ENCODE results near the gene SLC12A2. TPM values are rescaled to one million over a fixed set of nuclear protein-coding genes. Genes with fewer than 3 reads are reported as not detected.

Gene SLC12A2
- total and polyA plus RNA-seq, 2 donors (not counting 1 experiment from before 2014, with no cell fraction given) = 3.1 to 28.7 TPM

DNA sequence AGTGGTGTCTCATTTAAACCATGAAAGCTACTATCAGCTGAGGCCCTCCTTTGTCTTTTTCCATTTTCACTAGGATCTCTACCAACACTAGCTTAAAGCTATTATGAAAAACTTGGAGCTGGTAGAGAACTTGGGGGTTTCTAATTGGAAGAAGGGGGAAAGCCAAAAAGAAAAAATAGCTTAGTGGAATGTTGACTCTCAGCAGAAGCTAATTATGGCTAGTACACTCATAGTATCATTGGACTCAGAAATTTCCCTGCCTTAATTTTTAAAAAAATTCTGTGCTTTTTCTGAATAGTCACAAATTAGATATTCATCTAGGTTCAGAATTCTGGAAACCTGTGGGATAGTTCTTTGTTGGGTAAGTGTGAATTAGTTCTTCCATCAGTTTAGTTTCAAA is 8.0 kb downstream of the SLC12A2 start:
- H2AFZ ChIP-seq (ENCODE audit: insufficient read depth, low read depth, low read length, poor library complexity, severe bottlenecking) = no peak overlapping the region
- ATAC-seq (ENCODE audit: low read depth) = no peak
- intact Hi-C loops (cut with micrococcal nuclease) = no loop called here
- peaks cover 86% of the 10 kb centered on the region for H3K79me2 ChIP-seq (ENCODE audit: control insufficient read depth, insufficient read depth, low read length)
- POLR2A ChIA-PET = no interaction called here
- TF ChIP-seq EZH2 (IDR thresholded peaks at IDR 0.05; ENCODE audit: borderline replicate concordance, insufficient read depth, low read depth, low read length, poor library complexity, severe bottlenecking) (no peak), CTCF (IDR thresholded peaks at IDR 0.05) (no peak)
- no peak overlapping the region for H3K4me3 Mint-ChIP-seq
- peaks cover 47% of the 10 kb centered on the region for H3K4me1 Mint-ChIP-seq
- H3K27ac Mint-ChIP-seq = no peak overlapping the region
- DNase-seq = no peak
- H3K4me2 ChIP-seq (replicated peaks; ENCODE audit: low read depth, low read length, poor library complexity, severe bottlenecking) = no peak overlapping the region
- no peaks in the 10 kb centered on the region for H3K27me3 Mint-ChIP-seq
- peaks cover 0 to 1% (median 1%) of the 10 kb centered on the region in 3 donors for H3K9me3 ChIP-seq (ENCODE audit: control extremely low read depth in 1 of 3, control insufficient read depth in 2 of 3, insufficient read depth in 1 of 3, low read length in 2 of 3)
- CTCF ChIA-PET = no interaction called here
- H3K36me3 ChIP-seq (replicated peaks in 1 of 2; ENCODE audit: control extremely low read depth in 1 of 2, control insufficient read depth in 1 of 2, extremely low read depth in 1 of 2, insufficient read depth in 2 of 2, low read length in 1 of 2) = peaks cover 0 to 2% of the 10 kb centered on the region in 2 experiments
- H3K9ac ChIP-seq (ENCODE audit: low read length) = no peak overlapping the region
- H3K4me1 ChIP-seq (ENCODE audit: control insufficient read depth in 2 of 2, insufficient read depth in 2 of 2, low read length in 2 of 2) = peaks cover 0 to 6% of the 10 kb centered on the region in 2 donors
- H3K27ac ChIP-seq (ENCODE audit: low read length in 2 of 2) = no peak overlapping the region
- peaks cover 24% of the 10 kb centered on the region for H4K20me1 ChIP-seq (ENCODE audit: control insufficient read depth, insufficient read depth, low read length, poor library complexity, severe bottlenecking)
- no peaks in the 10 kb centered on the region for H3K27me3 ChIP-seq (replicated peaks in 1 of 4; ENCODE audit: control extremely low read depth in 1 of 4, control insufficient read depth in 3 of 4, insufficient read depth in 4 of 4, low read length in 3 of 4)
- no peak overlapping the region for H3K4me3 ChIP-seq (ENCODE audit: control extremely low read depth in 1 of 5, extremely low read depth in 1 of 5, insufficient read depth in 1 of 5, low read depth in 2 of 5, low read length in 4 of 5)
- peaks cover 8% of the 10 kb centered on the region for H3K9me3 Mint-ChIP-seq (ENCODE audit: insufficient read depth)

DNA sequence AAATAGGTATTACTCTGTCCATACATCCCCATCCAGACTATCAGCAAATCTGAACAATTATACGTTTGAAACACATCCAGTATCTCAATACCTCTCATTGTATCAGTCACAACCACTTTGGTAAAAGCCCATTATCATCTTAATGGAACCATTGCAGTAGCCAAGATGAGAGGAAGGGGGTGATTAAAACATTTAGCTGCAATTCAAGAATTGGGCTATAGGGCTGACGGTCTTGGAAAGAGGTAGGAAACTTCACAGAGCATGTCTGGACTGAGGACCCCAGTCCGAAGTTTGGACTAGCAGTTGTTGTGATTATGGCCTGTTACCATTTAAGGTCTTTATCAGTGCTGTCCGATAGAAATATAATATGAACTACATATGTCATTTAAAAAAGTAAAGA is 8.6 kb downstream of the SLC12A2 start:
- no peak for TF ChIP-seq CTCF (IDR thresholded peaks at IDR 0.05)
- TF ChIP-seq EZH2 (IDR thresholded peaks at IDR 0.05; ENCODE audit: borderline replicate concordance, insufficient read depth, low read depth, low read length, poor library complexity, severe bottlenecking) = no peak
- Histone ChIP-seq H2AFZ (ENCODE audit: insufficient read depth, low read depth, low read length, poor library complexity, severe bottlenecking) (no peak overlapping the region), H3K4me3 (ENCODE audit: control extremely low read depth in 1 of 5, extremely low read depth in 1 of 5, insufficient read depth in 1 of 5, low read depth in 2 of 5, low read length in 4 of 5) (no peak overlapping the region), H3K27ac (ENCODE audit: low read length in 2 of 2) (no peak overlapping the region), H4K20me1 (ENCODE audit: control insufficient read depth, insufficient read depth, low read length, poor library complexity, severe bottlenecking) (peaks cover 23% of the 10 kb centered on the region), H3K27me3 (replicated peaks in 1 of 4; ENCODE audit: control extremely low read depth in 1 of 4, control insufficient read depth in 3 of 4, insufficient read depth in 4 of 4, low read length in 3 of 4) (no peaks in the 10 kb centered on the region), H3K36me3 (replicated peaks in 1 of 2; ENCODE audit: control extremely low read depth in 1 of 2, control insufficient read depth in 1 of 2, extremely low read depth in 1 of 2, insufficient read depth in 2 of 2, low read length in 1 of 2) (peaks cover 0 to 2% of the 10 kb centered on the region in 2 experiments), H3K4me2 (replicated peaks; ENCODE audit: low read depth, low read length, poor library complexity, severe bottlenecking) (no peak overlapping the region), H3K79me2 (ENCODE audit: control insufficient read depth, insufficient read depth, low read length) (peaks cover 82% of the 10 kb centered on the region), H3K9ac (ENCODE audit: low read length) (no peak overlapping the region), H3K4me1 (ENCODE audit: control insufficient read depth in 2 of 2, insufficient read depth in 2 of 2, low read length in 2 of 2) (no peaks in the 10 kb centered on the region), H3K9me3 (ENCODE audit: control extremely low read depth in 1 of 3, control insufficient read depth in 2 of 3, insufficient read depth in 1 of 3, low read length in 2 of 3) (peaks cover 0 to 7% (median 1%) of the 10 kb centered on the region in 3 donors)
- H3K9me3 Mint-ChIP-seq (ENCODE audit: insufficient read depth) = peaks cover 10% of the 10 kb centered on the region
- POLR2A ChIA-PET = interaction anchor here (1.1 kb wide), 1 partner anchor 9 kb away, joined by 4 read pairs; the partner anchor contains the start of gene SLC12A2
- no peak overlapping the region for H3K27ac Mint-ChIP-seq
- H3K4me3 Mint-ChIP-seq = no peak overlapping the region
- H3K4me1 Mint-ChIP-seq = peaks cover 43% of the 10 kb centered on the region
- 100% methylated on average over 1 of the region's 4 CpGs for WGBS (ENCODE audit: insufficient coverage)
- ATAC-seq (ENCODE audit: low read depth) (no peak), DNase-seq (no peak)
- CTCF ChIA-PET = no interaction called here
- H3K27me3 Mint-ChIP-seq = no peaks in the 10 kb centered on the region
- intact Hi-C loops (cut with micrococcal nuclease) = no loop called here
